ENCODE measurements around the gene MFAP2. TPM values are rescaled to one million over a fixed set of nuclear protein-coding genes. Genes with fewer than 3 reads are reported as not detected.

The MFAP2 gene
- total and polyA plus RNA-seq, 2 of the 8 experiments (the other 6 are each of a cell fraction or from before 2014, with no cell fraction given) = 172 to 326 TPM

- Histone ChIP-seq H3K4me1 (replicated peaks in 1 of 4; ENCODE audit: control insufficient read depth in 3 of 4, insufficient read depth in 4 of 4, low read length in 3 of 4) (peaks cover 0 to 11% (median 8%) of the 10 kb centered on the region in 4 experiments; a peak in 6 of 7 replicates), H2AK5ac (ENCODE audit: low read depth, low read length) (no peak overlapping the region), H4K8ac (ENCODE audit: extremely low read depth, insufficient read depth, low read length) (no peak overlapping the region), H3K79me1 (ENCODE audit: low read depth, low read length) (peaks cover 1% of the 10 kb centered on the region; the same call in 1 of the 2 replicates), H3K27ac (ENCODE audit: low read depth, low read length) (no peak overlapping the region), H2BK20ac (ENCODE audit: low read length) (no peak overlapping the region), H3K4me2 (ENCODE audit: insufficient read depth in 1 of 2, low read depth in 2 of 2, low read length in 2 of 2) (no peak overlapping the region), H4K5ac (ENCODE audit: insufficient read length, low read depth, low read length) (no peak overlapping the region), H2BK12ac (ENCODE audit: low read depth, low read length) (no peak overlapping the region), H3K4ac (replicated peaks; ENCODE audit: insufficient read length, low read depth, low read length) (no peak overlapping the region), H2BK5ac (ENCODE audit: low read depth, low read length) (peak overlapping the region; percentile 60; the same call in 1 of the 2 replicates), H2AFZ (ENCODE audit: low read length) (no peak overlapping the region), H3K27me3 (replicated peaks in 1 of 4; ENCODE audit: control insufficient read depth in 3 of 4, extremely low read depth in 1 of 4, insufficient read depth in 3 of 4, low read length in 3 of 4) (no peaks in the 10 kb centered on the region), H2BK120ac (replicated peaks; ENCODE audit: low read depth, low read length) (no peak overlapping the region), H3K36me3 (ENCODE audit: control insufficient read depth in 2 of 4, insufficient read depth in 4 of 4, low read length in 3 of 4) (peaks cover 9 to 33% (median 29%) of the 10 kb centered on the region in 4 experiments), H3K23ac (ENCODE audit: insufficient read length) (no peak overlapping the region), H2BK15ac (ENCODE audit: low read length) (0 out of 2 replicates have a peak overlapping the region, but pooled peaks have one; percentile 29), H4K20me1 (replicated peaks in 1 of 2; ENCODE audit: control insufficient read depth in 1 of 2, insufficient read depth in 2 of 2, low read length in 2 of 2) (peaks cover 13 to 20% of the 10 kb centered on the region in 2 experiments), H3K18ac (ENCODE audit: extremely low read depth, low read length) (no peak overlapping the region), H3K79me2 (ENCODE audit: control insufficient read depth in 1 of 2, insufficient read depth in 2 of 2, low read length in 2 of 2) (peaks cover 0 to 3% of the 10 kb centered on the region in 2 experiments; a peak in 1 of 4 replicates), H3K56ac (replicated peaks; ENCODE audit: insufficient read length, low read depth, low read length) (no peak overlapping the region), H3K9ac (replicated peaks in 1 of 4; ENCODE audit: extremely low read depth in 1 of 4, low read depth in 3 of 4, low read length in 3 of 4) (no peak overlapping the region), H4K91ac (replicated peaks; ENCODE audit: insufficient read length, low read length) (no peak overlapping the region), H3K9me3 (ENCODE audit: insufficient read depth in 2 of 2, low read depth in 1 of 2, low read length in 1 of 2) (no peaks in the 10 kb centered on the region), H3K14ac (ENCODE audit: insufficient read length) (no peak overlapping the region), H3K4me3 (ENCODE audit: extremely low read depth in 1 of 4, insufficient read depth in 2 of 4, low read depth in 3 of 4, low read length in 4 of 4) (no peak overlapping the region), H3K23me2 (ENCODE audit: low read depth, low read length) (peaks cover 3% of the 10 kb centered on the region; the same call in 1 of the 2 replicates)
- 90% methylated on average over 10 of the region's 11 CpGs; no CpG with 5 or more reads in 1 of the 2 experiments for WGBS, 2 experiments (ENCODE audit: extremely low coverage in 1 of 2, insufficient coverage in 1 of 2, insufficient read length in 1 of 2, insufficient replicate concordance in 2 of 2, low coverage in 1 of 2, low lambda C conversion rate in 2 of 2, missing lambda C conversion rate in 1 of 2)
- FAIRE-seq = no peak
- DNase-seq (ENCODE audit: low read depth in 1 of 2, low spot score in 2 of 2) = no peak
- ChIA-PET POLR2A (ENCODE audit: partially characterized antibody) (interaction anchor here (0.6 to 9.5 kb wide), 7 partner anchors 8 to 42 kb away, joined by 3 to 92 read pairs (median 3); partner anchors contain the start of gene MFAP2), CTCF (ENCODE audit: partially characterized antibody) (interaction anchor here (0.7 to 14.3 kb wide), 6 partner anchors 11 to 51 kb away, joined by 3 to 267 read pairs (median 3); partner anchors contain the start of genes CROCC and MFAP2)
- no peak for TF ChIP-seq CBX5 (IDR thresholded peaks at IDR 0.05; ENCODE audit: low read depth, low read length)
- no peak for TF ChIP-seq KDM4A (IDR thresholded peaks at IDR 0.05; ENCODE audit: low read depth, low read length, severe bottlenecking)
- no peak for TF ChIP-seq BACH1 (IDR thresholded peaks at IDR 0.05; ENCODE audit: low read length)
- TF ChIP-seq ASH2L (IDR thresholded peaks at IDR 0.05; ENCODE audit: low read length) = no peak
- TF ChIP-seq HDAC6 (IDR thresholded peaks at IDR 0.05; ENCODE audit: low read depth, low read length) = no peak
- TF ChIP-seq SRF (IDR thresholded peaks at IDR 0.05; ENCODE audit: low read depth, low read length) = no peak
- no peak for TF ChIP-seq NRF1 (IDR thresholded peaks at IDR 0.05; ENCODE audit: low read depth, low read length)
- TF ChIP-seq SIRT6 (IDR thresholded peaks at IDR 0.05; ENCODE audit: low read length) = no peak
- TF ChIP-seq TCF12 (IDR thresholded peaks at IDR 0.05; ENCODE audit: low read depth, low read length) = no peak
- no peak for TF ChIP-seq CHD1 (IDR thresholded peaks at IDR 0.05; ENCODE audit: low read depth, low read length)
These were observed 8.1 kb downstream of the MFAP2 start for GRCh38 chr1:16972189-16972895.
